H1 (cell line): ENCODE results near the gene SRCIN1. TPM values are rescaled to one million over a fixed set of nuclear protein-coding genes. Genes with fewer than 3 reads are reported as not detected.
A peak's percentile ranks its signal among the peaks of the same experiment; 100 is the strongest.
"Not testable (repeated sequence)": the region's sequence is repeated elsewhere in the genome, so short reads cannot be mapped to it uniquely, and the experiment has no call there.

Source experiments
- CTCF ChIA-PET: fragments of 300-600 bp; sonication (Branson Sonifier 250); formaldehyde crosslinking; loops from one replicate; lab custom pipeline; 2021; ENCODE audit not compliant: partially characterized antibody; lab: Charles Lee
- POLR2A ChIA-PET: fragments of 300-600 bp; sonication (Branson Sonifier 250); formaldehyde crosslinking; loops from one replicate; lab custom pipeline; 2021; ENCODE audit warnings: inconsistent platforms; ENCODE audit not compliant: partially characterized antibody; lab: Charles Lee
- DNase-seq, 2 experiments: peaks; one replicate each; pipeline versions ENCODE4 v3.0.0 to v3.0.0-alpha.2; 2010 to 2022; ENCODE audit warnings: low spot score in 2 of 2, low read depth in 1 of 2, mixed read lengths in 1 of 2
- FAIRE-seq: peaks from 2 replicates; lab custom pipeline; 2011; peaks lifted over from hg19 to GRCh38; lab: Jason Lieb, UNC
- H2AFZ ChIP-seq: 2 replicates; pipeline ENCODE4 v1.8.1; 2012; ENCODE audit warnings: low read length, inconsistent platforms
- H2AK5ac ChIP-seq: 2 replicates; pipeline ENCODE4 v1.6.1; 2013; ENCODE audit warnings: low read depth, low read length
- H2BK120ac ChIP-seq: replicated peaks from 2 replicates; pipeline ENCODE3; 2013; ENCODE audit warnings: low read depth, low read length, inconsistent platforms
- H2BK12ac ChIP-seq: 2 replicates; pipeline ENCODE4 v1.6.1; 2013; ENCODE audit warnings: low read depth, low read length
- H2BK15ac ChIP-seq: 2 replicates; pipeline ENCODE4 v1.6.1; 2013; ENCODE audit warnings: low read length
- H2BK20ac ChIP-seq: 2 replicates; pipeline ENCODE4 v1.6.1; 2013; ENCODE audit warnings: low read length
- H2BK5ac ChIP-seq: 2 replicates; pipeline ENCODE4 v1.6.1; 2013; ENCODE audit warnings: low read depth, low read length
- H3K14ac ChIP-seq: 2 replicates; pipeline ENCODE4 v1.6.1; 2013; ENCODE audit warnings: inconsistent platforms; ENCODE audit not compliant: insufficient read length
- H3K18ac ChIP-seq: 2 replicates; pipeline ENCODE4 v1.6.1; 2013; ENCODE audit warnings: low read length; ENCODE audit errors: extremely low read depth
- H3K23ac ChIP-seq: 2 replicates; pipeline ENCODE4 v1.6.1; 2013; ENCODE audit warnings: inconsistent platforms; ENCODE audit not compliant: insufficient read length
- H3K23me2 ChIP-seq: 2 replicates; pipeline ENCODE4 v1.6.1; 2013; ENCODE audit warnings: low read depth, low read length
- H3K27ac ChIP-seq: 2 replicates; pipeline ENCODE4 v1.6.1; 2011; ENCODE audit warnings: low read depth, low read length, inconsistent platforms
- H3K27me3 ChIP-seq, 4 experiments: replicated peaks in 1 of 4; 1 replicate in 1 of 4; 2 replicates in 3 of 4; pipeline versions ENCODE4 v1.6.1 to v1.8.1; 2011 to 2013; ENCODE audit warnings: low read length in 3 of 4, mild to moderate bottlenecking in 3 of 4, inconsistent platforms in 2 of 4, mixed read lengths in 2 of 4, moderate library complexity in 1 of 4; ENCODE audit not compliant: control insufficient read depth in 3 of 4, insufficient read depth in 3 of 4; ENCODE audit errors: extremely low read depth in 1 of 4
- H3K36me3 ChIP-seq, 4 experiments: 2 replicates each; pipeline versions ENCODE4 v1.6.1 to v1.8.1; 2011 to 2013; ENCODE audit warnings: mild to moderate bottlenecking in 4 of 4, low read length in 3 of 4, moderate library complexity in 2 of 4, control low read depth in 1 of 4, inconsistent platforms in 1 of 4; ENCODE audit not compliant: insufficient read depth in 4 of 4, control insufficient read depth in 2 of 4
- H3K4ac ChIP-seq: replicated peaks from 2 replicates; pipeline ENCODE3; 2013; ENCODE audit warnings: low read length, low read depth, mixed read lengths, inconsistent platforms; ENCODE audit not compliant: insufficient read length
- H3K4me1 ChIP-seq, 4 experiments: replicated peaks in 1 of 4; 1 replicate in 1 of 4; 2 replicates in 3 of 4; pipeline versions ENCODE4 v1.6.1 to v1.8.1; 2011 to 2013; ENCODE audit warnings: low read length in 3 of 4, inconsistent platforms in 2 of 4, mixed read lengths in 1 of 4; ENCODE audit not compliant: insufficient read depth in 4 of 4, control insufficient read depth in 3 of 4
- H3K4me2 ChIP-seq, 2 experiments: 2 replicates each; pipeline versions ENCODE4 v1.6.1 to v1.8.1; 2011 to 2013; ENCODE audit warnings: low read depth in 2 of 2, low read length in 2 of 2, control low read depth in 1 of 2, inconsistent platforms in 1 of 2, mild to moderate bottlenecking in 1 of 2; ENCODE audit not compliant: insufficient read depth in 1 of 2
- H3K4me3 ChIP-seq, 4 experiments: fragments of 200-600, 300-600 bp in 1 of 4; sonication (generic), shearing (Covaris generic), sonication (Bioruptor Twin) in 1 of 4; 2 replicates each; pipeline versions ENCODE4 v1.5.1 to v1.8.1; 2011 to 2016; ENCODE audit warnings: low read length in 4 of 4, low read depth in 3 of 4, control low read depth in 2 of 4, inconsistent platforms in 2 of 4, mild to moderate bottlenecking in 2 of 4, mixed read lengths in 1 of 4, moderate library complexity in 1 of 4; ENCODE audit not compliant: insufficient read depth in 2 of 4; ENCODE audit errors: extremely low read depth in 1 of 4
- H3K56ac ChIP-seq: replicated peaks from 2 replicates; pipeline ENCODE3; 2013; ENCODE audit warnings: low read depth, mild to moderate bottlenecking, mixed read lengths, low read length, inconsistent platforms; ENCODE audit not compliant: insufficient read length
- H3K79me1 ChIP-seq: 2 replicates; pipeline ENCODE4 v1.6.1; 2013; ENCODE audit warnings: low read depth, low read length, control low read depth
- H3K79me2 ChIP-seq, 2 experiments: 2 replicates each; pipeline versions ENCODE4 v1.6.1 to v1.8.1; 2012 to 2013; ENCODE audit warnings: low read length in 2 of 2, mild to moderate bottlenecking in 2 of 2, inconsistent platforms in 1 of 2; ENCODE audit not compliant: insufficient read depth in 2 of 2, control insufficient read depth in 1 of 2
- H3K9ac ChIP-seq, 4 experiments: replicated peaks in 1 of 4; 1 replicate in 1 of 4; 2 replicates in 3 of 4; pipeline versions ENCODE4 v1.6.1 to v1.8.1; 2011 to 2013; ENCODE audit warnings: low read depth in 3 of 4, low read length in 3 of 4, control low read depth in 2 of 4, mild to moderate bottlenecking in 2 of 4, moderate library complexity in 2 of 4, inconsistent platforms in 1 of 4; ENCODE audit errors: extremely low read depth in 1 of 4
- H3K9me3 ChIP-seq, 2 experiments: 2 replicates each; pipeline versions ENCODE4 v1.6.1 to v1.8.1; 2012 to 2013; ENCODE audit warnings: mild to moderate bottlenecking in 2 of 2, moderate library complexity in 2 of 2, control low read depth in 1 of 2, inconsistent platforms in 1 of 2, low read depth in 1 of 2, low read length in 1 of 2, mixed read lengths in 1 of 2; ENCODE audit not compliant: insufficient read depth in 2 of 2
- H4K20me1 ChIP-seq, 2 experiments: replicated peaks in 1 of 2; 2 replicates each; pipeline versions ENCODE3 to v1.8.1; 2011 to 2013; ENCODE audit warnings: inconsistent platforms in 2 of 2, low read length in 2 of 2, mild to moderate bottlenecking in 1 of 2; ENCODE audit not compliant: insufficient read depth in 2 of 2, control insufficient read depth in 1 of 2
- H4K5ac ChIP-seq: 2 replicates; pipeline ENCODE4 v1.6.1; 2013; ENCODE audit warnings: low read length, low read depth, mixed read lengths, inconsistent platforms; ENCODE audit not compliant: insufficient read length
- H4K8ac ChIP-seq: 2 replicates; pipeline ENCODE4 v1.8.0; 2013; ENCODE audit warnings: mild to moderate bottlenecking, moderate library complexity, low read length, inconsistent platforms; ENCODE audit not compliant: insufficient read depth; ENCODE audit errors: extremely low read depth
- H4K91ac ChIP-seq: replicated peaks from 2 replicates; pipeline ENCODE3; 2013; ENCODE audit warnings: low read length, mixed read lengths, inconsistent platforms; ENCODE audit not compliant: insufficient read length
- WGBS, 2 experiments: shearing (Covaris generic) in 1 of 2; methylation state at CpG; one replicate each; pipeline versions ENCODE4 v1.1.6 to v1.1.7; 2013 to 2015; ENCODE audit warnings: low lambda C conversion rate in 2 of 2, mixed read lengths in 2 of 2, inconsistent platforms in 1 of 2, low coverage in 1 of 2, missing lambda C conversion rate in 1 of 2; ENCODE audit not compliant: insufficient replicate concordance in 2 of 2, insufficient coverage in 1 of 2, insufficient read length in 1 of 2; ENCODE audit errors: extremely low coverage in 1 of 2, missing lambda C conversion rate in 1 of 2; 5-methylcytosine and 5-hydroxymethylcytosine counted together
- polyA plus RNA-seq, 7 experiments: library from polyadenylated mRNA; depleted of rRNA in 3 of 7; stranded (reverse) in 5 of 7; unstranded in 2 of 7; fragments of >200 nt in 5 of 7; fragments of 200-250 nt in 2 of 7; gene quantifications; 1 replicate in 5 of 7; 2 replicates in 1 of 7; 4 replicates in 1 of 7; pipeline versions ENCODE4 v1.2.1 to v1.2.3, GENCODE V29; 2011 to 2013; ENCODE audit warnings: missing spikeins in 2 of 7, mixed read lengths in 2 of 7
- total RNA-seq: library from RNA; stranded (reverse); fragmentation: NEBNext Ultra II Directional; extraction: Animal tissue kit (Norgen Biotek cat#: 25700); gene quantifications from 2 replicates; pipeline ENCODE4 v1.2.1, GENCODE V29; 2021

SRCIN1 gene
- total and polyA plus RNA-seq, 2 of the 8 experiments (the other 6 are each of a cell fraction or from before 2014, with no cell fraction given), result 2.8 to 3.8 TPM

- CTCF ChIA-PET, result interaction anchor here (1.2 to 1.5 kb wide), 2 partner anchors 14 to 195 kb away, joined by 3 to 5 read pairs; no protein-coding TSS in a partner anchor
- H2BK120ac ChIP-seq, H3K27ac ChIP-seq, H2AK5ac ChIP-seq, DNase-seq, H3K23me2 ChIP-seq, H3K14ac ChIP-seq, H3K4me2 ChIP-seq, H3K36me3 ChIP-seq, H2BK5ac ChIP-seq, H2BK12ac ChIP-seq, H3K9me3 ChIP-seq, H3K79me2 ChIP-seq, H2BK15ac ChIP-seq, H4K91ac ChIP-seq, H3K4ac ChIP-seq, H3K4me3 ChIP-seq, H4K5ac ChIP-seq, H3K56ac ChIP-seq, H3K18ac ChIP-seq, H3K9ac ChIP-seq, H2BK20ac ChIP-seq, H2AFZ ChIP-seq, H3K23ac ChIP-seq, H3K27me3 ChIP-seq, H3K79me1 ChIP-seq, POLR2A ChIA-PET, H4K20me1 ChIP-seq, FAIRE-seq: not testable (repeated sequence)
- WGBS, 2 experiments, result 80% methylated on average over 10 of the region's 10 CpGs; no CpG with 5 or more reads in 1 of the 2 experiments
- peak overlapping the region; percentile 57; the same call in 1 of the 2 replicates for H4K8ac ChIP-seq
- peaks cover 0 to 13% (median 2%) of the 10 kb centered on the region in 4 experiments; a peak in 4 of 7 replicates for H3K4me1 ChIP-seq
Observed at GRCh38 chr17:38528141-38528540, 77.6 kb downstream of the SRCIN1 start.

- H3K27me3 ChIP-seq, H4K5ac ChIP-seq, H3K79me1 ChIP-seq, H4K91ac ChIP-seq, H2BK15ac ChIP-seq, H3K14ac ChIP-seq, H3K4me2 ChIP-seq, H3K18ac ChIP-seq, H3K4ac ChIP-seq, H2BK5ac ChIP-seq, H3K23ac ChIP-seq, H3K9me3 ChIP-seq, H3K4me3 ChIP-seq, FAIRE-seq, H2BK120ac ChIP-seq, H3K27ac ChIP-seq, H3K36me3 ChIP-seq, H3K56ac ChIP-seq, H3K79me2 ChIP-seq, H2BK12ac ChIP-seq, H2AFZ ChIP-seq, DNase-seq, H4K20me1 ChIP-seq, H3K9ac ChIP-seq, H2AK5ac ChIP-seq, POLR2A ChIA-PET, H3K23me2 ChIP-seq, H4K8ac ChIP-seq, H3K4me1 ChIP-seq, H2BK20ac ChIP-seq: not testable (repeated sequence)
- WGBS, 2 experiments, result 91% methylated on average over 8 of the region's 8 CpGs; no CpG with 5 or more reads in 1 of the 2 experiments
- CTCF ChIA-PET, result interaction anchor here (1.7 kb wide), 1 partner anchor 19 kb away, joined by 3 read pairs; no protein-coding TSS in a partner anchor
Observed at GRCh38 chr17:38526526-38526925, 79.2 kb downstream of the SRCIN1 start.
